Kasumi-1 (cell line): ENCODE results near the gene TCTN3.
"Not testable (repeated sequence)": the region's sequence is repeated elsewhere in the genome, so short reads cannot be mapped to it uniquely, and the experiment has no call there.

Experiments
- DNase-seq, 2 experiments: peaks; one replicate each; lab custom pipeline; 2025; lab: John Stamatoyannopoulos, UW

TCTN3 gene

DNA sequence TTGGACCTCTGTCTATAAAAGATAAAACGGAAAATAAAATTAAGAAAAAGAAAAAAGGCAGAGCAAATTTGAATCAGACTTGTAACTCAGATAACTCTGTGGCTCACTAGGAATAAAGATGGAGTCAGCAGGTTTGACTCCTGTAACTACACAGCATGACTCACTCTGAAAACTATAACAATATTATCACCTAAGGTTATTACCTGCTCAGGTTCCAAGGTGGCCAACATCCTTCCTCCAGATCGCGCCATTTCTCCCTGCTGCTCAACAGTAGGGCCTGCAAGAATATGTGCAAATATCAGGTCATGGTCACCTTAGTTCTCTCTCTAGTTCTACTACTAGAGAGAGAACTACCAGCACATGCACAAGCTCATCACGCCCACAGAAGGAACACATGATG is 67.2 kb downstream of the TCTN3 start:
- no peak for DNase-seq

DNA sequence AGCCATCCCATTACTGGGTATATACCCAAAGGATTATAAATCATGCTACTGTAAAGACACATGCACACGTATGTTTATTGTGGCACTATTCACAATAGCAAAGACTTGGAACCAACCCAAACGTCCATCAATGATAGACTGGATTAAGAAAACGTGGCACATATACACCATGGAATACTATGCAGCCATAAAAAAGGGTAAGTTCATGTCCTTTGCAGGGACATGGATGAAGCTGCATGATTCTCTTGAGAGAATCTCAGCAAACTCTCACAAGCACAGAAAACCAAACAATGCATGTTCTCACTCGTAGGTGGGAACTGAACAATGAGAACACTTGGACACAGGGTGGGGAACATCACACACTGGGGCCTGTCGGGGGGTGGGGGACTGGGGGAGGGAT is 73.3 kb downstream of the TCTN3 start:
- not testable (repeated sequence) for DNase-seq

DNA sequence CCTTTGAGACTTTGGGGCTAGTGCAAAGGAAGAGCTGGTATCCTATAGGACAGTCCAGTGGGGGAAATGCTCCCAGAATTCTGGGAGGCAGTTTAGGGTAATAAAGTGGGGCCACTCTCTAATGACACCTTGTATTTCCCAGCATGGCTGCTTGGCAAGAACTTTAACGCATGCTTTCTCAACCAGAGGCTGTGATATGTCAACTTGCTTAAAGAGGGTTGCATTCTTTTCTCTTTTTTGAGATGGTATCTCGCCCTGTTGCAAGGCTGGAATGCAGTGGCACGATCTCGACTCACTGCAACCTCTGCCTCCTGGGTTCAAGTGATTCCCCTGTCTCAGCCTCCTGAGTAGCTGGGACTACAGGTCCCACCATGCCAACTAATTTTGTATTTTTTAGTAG is 75.6 kb downstream of the TCTN3 start:
- no peak for DNase-seq

DNA sequence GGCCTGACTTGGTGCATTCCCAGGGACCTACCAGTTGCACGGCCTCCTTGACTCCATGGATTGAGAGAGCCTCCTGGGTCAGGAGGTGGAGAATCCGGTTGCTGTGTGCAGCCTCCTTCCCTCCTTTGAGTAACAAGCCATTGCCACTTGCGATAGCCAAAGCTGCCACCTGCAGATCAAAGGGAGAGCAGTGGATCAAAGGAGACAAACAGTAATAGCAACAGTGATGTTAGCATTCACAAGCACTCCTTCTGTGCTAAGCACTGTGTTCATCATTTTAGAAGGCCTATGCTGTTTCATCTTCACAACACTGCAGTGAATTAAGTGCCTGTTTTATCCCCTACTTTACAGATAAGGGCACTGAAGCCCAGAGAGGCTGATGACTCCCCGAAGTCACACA is 77.3 kb downstream of the TCTN3 start:
- DNase-seq, result no peak
